Measurements from ENCODE around the gene BOLL.
A peak's percentile ranks its signal among the peaks of the same experiment; 100 is the strongest.
"Not testable (repeated sequence)": the region's sequence is repeated elsewhere in the genome, so short reads cannot be mapped to it uniquely, and the experiment has no call there.

The BOLL gene, protein sequence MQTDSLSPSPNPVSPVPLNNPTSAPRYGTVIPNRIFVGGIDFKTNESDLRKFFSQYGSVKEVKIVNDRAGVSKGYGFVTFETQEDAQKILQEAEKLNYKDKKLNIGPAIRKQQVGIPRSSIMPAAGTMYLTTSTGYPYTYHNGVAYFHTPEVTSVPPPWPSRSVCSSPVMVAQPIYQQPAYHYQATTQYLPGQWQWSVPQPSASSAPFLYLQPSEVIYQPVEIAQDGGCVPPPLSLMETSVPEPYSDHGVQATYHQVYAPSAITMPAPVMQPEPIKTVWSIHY

DNA sequence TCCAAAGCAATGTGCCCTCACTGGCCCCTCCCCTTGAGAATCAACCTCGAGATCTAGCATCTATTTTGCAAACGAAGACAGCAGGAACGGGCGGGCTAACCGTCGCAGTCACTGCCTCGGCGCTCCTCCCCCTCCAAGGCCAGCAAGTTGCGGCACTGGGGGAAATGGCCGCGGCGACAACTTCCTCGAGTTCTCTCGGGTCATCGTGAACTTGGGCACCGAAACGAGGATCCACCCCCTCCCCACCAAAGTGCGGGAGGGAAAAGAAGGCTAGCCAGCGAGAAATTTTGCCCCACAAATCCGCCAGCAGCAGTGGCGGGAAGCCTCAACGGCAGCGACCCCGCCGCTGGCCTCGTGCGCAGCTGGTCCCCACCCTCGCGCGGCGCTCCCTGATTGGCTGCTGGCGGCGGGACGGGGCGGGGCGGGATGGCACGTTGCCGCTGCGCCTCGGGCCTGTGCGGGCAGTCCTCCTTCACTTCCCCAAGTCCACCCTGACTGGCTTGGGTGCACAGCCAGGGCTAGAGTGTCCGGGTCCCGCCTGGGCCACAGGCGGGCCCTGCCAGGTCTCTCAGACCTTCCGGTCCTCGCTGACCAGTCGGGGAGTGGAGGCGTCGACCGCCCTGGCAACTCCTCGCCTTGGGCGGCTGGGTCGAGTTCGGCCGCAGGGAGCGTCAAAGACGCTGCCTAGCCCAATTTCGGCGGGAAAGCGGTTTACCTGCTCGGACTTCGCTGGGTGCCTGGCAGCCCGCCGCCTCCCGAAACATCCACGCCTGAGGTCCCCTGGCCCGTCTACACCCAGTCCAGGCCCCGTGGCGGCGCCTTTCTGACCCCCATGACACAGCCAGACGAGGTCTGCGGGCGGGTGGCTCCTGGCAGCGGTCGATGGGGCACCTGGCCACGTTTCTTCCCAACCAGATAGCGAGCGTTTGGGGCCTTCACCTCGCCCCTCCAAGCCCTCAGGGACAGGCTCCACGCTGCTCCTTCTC lies at the start of gene BOLL:
BOLL (minus strand) TSS at position 364 of the 986 bp plus-strand sequence. CDS start 3,469 bp downstream, outside the sequence.
- no peak for DNase-seq

DNA sequence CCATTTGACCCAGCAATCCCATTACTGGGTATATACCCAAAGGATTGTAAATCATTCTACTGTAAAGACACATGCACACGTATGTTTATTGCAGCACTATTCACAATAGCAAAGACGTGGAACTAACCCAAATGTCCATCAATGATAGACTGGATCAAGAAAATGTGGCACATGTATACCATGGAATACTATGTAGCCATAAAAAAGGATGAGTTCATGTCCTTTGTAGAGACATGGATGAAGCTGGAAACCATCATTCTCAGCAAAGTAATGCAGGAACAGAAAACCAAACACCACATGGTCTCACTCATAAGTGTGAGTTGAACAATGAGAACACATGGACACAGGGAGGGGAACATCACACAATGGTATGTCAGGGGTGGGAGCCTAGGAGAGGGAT lies 49.7 kb upstream of the BOLL start:
- not testable (repeated sequence) for DNase-seq

DNA sequence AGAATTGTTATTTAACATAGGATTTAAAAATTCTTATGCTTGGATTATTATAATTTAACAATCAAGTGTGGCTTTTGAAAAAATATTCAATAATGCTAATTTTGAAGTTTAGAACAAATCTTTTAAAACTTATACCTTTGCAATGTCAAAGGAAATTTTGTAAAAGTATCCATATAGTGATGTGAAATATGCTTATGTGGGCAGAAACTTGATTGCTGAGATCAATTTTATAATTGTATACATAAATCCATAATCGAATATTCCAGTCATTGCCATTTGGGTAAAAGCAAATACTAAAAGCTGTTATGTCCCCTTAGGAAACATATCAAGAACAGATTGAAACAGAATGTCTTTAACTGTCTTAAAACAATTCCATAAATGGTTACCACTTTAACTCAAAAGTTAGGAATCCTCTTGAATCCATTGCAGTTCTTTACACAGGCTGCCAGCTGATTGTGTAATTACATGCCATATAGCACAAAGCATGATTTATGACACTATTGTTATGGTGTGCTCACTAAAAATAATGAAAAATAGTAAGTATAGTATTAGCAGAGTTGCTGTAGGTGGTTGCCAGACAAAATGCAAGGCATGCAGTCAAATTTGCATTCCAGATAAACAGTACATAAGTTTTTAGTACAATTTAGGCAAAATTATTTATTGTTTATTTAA lies 43.5 kb upstream of the BOLL start:
- DNase-seq = no peak

DNA sequence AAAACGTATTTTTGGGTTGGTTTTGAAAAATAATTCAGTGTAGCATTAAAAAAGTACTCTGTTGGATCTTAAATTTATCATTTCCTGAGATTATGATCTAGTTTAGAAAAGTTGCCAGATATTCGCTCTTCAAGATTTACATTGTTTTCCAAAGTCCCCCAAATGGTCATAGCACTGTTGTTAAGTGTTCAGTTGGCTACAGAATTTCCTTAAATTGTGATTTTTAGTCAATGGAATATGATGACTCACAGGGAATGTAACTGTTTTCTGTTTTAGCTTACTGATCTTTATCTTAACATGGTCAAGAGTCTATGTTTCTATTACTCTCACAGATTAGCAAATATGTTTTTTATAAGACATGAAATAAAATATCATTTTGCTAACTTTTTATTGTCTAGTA lies 42.5 kb upstream of the BOLL start:
- no peak for DNase-seq

DNA sequence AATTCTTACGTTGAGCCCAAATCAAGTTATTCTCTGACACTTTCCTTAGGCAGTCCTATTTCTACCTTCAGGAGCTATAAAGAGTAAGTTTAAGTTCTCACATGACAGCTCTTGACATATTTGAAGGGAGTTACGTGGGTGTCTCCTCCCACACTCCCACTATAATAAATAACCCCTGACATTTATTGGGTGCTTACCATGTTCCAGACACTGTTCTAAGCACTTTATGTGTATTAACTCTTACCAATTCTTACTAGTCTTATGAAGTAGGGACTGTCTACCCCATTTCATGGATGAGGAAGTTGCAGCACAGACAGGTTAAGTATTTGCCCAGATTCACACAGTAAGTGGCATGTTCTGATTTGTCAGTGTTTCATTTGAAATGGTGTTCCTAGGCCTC lies 37.2 kb upstream of the BOLL start:
- DNase-seq = no peak

DNA sequence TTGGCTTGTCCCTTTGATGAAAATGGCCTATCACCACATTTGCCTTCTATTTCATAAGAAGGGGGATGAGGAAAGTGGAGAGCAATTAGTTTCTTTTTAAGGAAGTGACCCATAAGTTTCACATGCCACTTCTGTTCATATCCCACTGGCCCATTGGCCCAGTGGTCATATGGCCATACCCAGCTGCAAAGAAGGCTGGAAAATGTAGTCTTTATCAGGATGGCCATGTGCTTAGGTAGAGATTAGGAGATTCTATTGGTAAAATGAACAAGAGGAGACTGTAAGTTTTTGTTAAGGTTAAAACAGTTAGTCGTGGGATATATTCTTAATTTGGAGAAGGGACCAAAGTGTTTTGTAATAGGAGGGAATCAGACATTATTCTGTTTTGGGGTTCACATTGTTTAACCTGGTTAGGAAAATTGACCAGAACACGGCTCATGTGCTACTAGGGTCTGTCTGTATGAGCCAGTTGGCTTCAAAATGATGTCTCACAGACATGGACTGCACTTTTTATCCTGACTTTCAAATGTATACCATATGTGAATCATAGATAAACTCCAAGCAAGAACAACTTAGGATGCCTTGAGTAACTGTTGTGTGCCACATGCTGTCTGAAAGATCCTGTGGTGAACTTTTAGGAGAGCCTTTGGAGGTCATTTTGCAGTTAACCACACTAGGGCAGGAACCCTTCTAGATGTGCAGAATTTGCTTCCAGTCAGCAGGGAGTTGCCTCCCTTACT lies 36.6 kb upstream of the BOLL start:
- DNase-seq = no peak

DNA sequence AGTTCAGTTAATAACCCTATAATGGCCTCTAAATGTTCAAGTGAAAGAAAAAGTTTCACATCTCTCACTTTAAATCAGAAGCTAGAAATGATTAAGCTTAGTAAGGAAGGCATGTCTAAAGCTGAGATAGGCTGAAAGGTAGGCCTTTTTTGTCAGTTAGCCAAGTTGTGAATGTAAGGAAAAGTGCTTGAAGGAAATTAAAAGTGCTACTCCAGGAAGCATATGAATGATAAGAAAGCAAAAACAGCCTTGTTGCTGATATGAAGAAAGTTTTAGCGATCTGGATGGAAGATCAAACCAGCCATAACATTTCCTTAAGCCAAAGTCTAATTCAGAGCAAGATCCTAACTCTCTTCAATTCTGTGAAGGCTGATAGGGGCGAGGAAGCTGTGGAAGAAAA lies 29.4 kb upstream of the BOLL start:
- DNase-seq = no peak

DNA sequence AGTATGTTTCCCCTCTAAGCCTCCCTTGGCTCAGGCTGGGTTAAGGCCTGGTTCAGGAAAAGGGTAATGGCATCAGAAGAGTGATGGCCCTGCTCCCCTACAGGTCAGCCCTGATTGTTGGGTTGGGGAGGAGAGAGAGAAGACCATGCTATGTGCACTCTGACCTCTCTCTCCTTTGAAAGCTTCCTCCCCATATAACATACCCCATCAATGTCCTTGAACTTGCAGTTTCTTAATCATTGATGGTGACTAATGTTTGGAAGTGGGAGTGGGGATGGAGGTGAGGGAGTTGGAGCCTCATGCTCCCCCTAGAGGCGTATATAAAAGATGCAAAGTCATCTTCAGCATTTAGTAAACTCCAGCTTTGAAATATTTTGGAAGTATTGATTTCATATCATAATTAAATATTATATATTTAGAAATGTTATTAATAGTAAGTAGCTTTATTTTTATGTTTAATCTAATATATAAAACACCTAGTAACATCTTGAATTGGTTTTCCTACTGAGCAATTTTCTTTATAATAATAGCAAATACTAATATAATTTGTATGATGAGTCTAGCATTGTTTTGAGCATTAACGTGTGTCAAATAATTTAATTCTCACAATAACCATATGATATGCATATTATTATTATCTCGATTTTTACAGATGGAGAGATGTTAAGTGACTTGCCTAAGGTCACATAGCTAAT lies 28.1 kb upstream of the BOLL start:
- DNase-seq = no peak

DNA sequence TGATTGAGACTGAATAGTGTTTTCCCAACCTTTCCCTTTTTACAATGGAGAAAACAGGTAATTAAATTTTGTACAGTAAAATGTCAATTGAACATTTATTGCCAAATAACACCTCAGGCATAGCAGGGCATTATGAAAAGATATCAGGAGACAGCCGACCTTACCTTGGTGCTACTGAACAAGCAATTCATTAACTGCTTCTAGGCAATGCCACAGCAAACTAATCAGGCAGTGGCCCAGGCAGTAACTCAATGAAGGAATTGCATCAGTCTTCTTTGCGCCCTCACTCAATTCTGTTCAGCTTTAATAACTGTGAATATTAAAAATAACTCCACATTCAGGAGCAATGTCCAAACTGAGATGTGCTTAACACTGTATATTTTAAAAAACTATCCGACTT lies 25.4 kb upstream of the BOLL start:
- DNase-seq = no peak

DNA sequence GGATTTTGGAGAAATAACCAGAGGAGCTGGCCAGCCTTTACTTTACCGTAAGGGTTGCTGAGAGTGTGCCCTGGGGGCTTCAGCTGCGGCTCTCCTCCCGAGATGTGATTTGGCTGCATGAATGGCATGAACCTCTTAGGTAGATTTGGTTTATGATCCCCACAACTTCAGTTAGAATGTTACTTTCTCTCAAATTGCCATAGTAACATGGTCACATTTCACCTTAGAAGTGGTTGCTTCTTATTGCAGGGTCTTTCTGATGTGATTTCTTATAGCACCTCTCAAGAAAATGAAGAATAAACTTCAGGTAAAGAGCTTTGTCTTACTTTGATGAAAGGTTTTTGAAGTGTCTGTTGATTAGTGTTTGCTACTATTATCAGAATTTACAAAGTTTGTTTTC lies 24.9 kb upstream of the BOLL start:
- no peak for DNase-seq

DNA sequence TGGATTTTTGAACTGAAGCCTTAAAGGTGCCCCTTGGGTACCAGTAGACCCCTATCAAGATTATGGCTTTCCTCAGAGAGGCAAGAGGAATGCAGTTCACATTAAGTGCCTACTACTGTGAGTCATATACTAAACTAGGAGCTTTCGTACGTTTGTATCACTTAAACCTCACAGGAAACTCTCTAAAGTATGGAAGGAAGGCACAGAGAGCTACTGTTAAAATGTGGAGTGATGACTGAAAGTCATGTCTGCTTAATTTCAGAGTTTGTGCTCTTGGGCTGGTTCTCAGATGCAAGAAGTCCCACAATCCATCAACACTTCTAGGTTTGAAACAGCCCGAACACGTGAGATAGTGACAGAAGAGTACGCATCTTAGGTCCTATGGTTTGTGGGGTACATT lies 23.9 kb upstream of the BOLL start:
- no peak for DNase-seq

DNA sequence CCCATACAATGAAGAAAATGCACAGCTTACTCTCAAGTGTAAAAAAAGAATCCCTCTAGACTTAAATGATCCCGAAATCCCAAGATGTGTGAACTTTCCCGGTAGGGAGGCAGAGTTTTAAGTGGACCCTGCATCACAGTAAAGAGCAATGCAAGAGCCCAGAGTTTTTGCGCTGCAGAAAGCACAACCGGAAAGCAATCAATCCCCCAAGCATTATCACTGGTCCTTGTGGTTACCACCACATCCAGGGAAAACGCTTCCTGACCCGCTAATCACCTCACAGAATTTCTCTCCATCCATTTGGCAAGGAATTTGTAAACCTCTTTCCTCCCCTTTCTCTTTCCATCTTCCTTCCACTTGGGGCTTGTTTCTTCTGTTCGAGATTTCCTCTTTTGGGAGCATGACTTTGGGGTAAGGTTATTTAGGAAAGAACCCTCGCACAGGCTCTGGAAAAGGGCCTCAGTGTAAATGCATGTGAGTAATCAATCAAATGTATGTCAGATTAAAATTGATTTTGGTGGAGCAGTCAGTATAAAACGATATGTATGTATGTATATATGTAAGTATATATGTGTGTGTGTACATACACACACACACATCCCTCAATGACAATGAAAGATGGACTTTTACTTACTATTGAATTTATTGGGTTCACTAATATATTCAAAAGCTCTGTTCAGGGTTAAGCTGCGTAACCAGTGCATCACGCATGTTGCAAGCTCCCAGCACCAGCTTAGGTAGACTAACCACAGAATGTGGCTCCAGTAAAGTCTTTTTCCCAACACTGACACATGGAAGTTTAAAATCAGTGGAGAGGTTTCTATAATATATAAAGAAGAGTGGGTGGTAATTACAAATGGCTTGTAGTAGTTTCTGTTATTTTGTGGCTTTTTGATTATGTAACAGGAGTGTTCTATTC lies 20.9 kb upstream of the BOLL start:
- no peak for DNase-seq

DNA sequence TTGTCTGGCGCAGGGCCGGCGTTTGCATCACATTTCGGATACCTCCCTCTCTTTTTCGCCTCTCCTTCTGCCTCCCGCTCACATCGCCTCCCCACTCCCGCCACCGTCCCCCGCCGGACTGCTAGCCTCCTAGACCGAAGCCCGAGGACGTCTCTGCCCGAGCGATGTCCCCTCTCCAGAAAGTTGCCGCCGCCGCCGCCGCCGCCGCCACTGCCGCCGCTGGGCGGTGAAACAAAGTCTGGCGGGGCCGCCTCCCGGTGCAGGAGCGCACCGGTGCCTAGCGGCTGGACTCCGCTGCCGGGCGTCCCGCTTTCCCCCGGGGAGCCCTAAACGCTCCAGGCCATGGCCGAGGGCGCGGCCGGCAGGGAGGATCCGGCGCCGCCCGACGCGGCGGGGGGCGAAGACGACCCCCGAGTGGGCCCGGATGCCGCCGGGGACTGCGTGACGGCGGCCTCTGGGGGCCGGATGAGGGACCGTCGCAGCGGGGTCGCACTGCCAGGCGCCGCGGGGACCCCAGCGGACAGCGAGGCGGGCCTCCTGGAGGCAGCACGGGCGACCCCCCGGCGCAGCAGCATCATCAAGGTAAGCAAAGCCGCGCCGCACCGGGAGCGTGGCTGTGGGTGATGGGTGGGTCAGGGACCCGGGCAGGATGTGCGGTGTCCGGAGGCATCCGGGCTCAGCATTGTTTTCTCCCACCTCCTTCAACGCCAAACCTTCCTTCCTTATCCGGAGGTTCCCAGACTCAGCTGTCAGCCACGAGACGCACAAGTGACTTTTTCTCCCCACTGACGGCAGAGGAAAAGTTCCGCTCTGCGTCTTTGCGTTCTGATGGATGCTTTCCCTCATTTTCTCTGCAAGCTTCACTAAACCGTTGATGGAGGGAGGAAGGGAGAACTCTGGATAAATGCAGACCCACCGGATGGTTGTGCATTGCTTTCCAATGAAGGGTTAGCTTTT lies 19.9 kb upstream of the BOLL start:
- DNase-seq = no peak

DNA sequence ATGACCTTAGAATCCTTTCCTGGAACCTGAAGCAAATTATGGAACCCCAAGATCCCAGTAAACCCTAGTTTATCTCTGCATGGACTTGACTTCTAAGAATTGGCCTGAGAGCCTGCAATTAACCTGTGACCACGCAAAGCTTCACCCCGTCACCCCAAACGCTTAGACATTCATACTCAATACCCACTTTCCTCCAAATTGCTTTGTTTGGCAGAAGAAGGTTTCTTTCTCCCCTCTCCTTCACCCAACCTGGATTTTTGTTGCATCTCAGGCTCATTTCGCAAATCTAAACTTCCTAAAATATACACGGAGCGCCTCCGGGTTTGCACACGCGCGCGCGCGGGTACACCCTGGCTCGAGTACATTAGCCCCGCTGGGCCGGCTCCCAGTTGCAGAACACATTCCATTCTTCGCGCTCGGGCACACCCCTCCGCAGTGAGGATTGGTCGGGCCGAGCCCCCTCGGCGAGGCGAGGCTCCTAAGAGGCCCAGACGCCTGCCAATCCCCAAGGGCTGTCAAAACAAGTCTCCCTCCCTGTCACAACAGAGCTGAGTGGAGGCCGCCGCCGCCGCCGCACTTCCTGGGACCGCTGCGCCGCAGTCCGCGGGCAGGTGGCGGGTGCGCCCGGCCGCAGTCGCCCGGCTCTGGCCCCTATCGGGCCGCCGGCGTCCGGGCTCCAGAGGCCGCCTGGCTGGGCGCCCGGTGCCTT lies 19.1 kb upstream of the BOLL start, which contains the start of gene PLCL1:
PLCL1 (plus strand) TSS at position 545 of the 709 bp plus-strand sequence.
- DNase-seq = peak; percentile 76

DNA sequence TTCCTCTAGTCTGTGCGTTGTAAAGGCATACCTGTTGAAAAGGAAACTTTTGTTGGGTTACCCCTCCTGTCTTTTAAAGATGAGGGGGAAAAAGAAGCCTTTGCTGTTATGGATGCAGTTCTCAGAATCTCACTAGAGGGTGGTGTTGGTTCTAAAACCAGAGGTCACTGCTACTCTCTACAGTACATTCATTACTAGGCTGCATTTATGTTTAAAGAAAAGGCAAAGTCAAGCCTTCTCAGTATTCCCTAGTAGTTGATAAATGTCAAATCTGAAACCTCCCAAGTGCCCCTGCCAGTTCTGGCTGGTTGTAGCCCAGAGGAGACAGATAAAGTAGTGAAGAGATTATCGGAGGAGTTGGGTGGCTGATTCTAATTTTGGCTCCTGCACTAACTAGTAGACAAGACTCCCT lies 17.9 kb upstream of the BOLL start:
- DNase-seq = no peak

DNA sequence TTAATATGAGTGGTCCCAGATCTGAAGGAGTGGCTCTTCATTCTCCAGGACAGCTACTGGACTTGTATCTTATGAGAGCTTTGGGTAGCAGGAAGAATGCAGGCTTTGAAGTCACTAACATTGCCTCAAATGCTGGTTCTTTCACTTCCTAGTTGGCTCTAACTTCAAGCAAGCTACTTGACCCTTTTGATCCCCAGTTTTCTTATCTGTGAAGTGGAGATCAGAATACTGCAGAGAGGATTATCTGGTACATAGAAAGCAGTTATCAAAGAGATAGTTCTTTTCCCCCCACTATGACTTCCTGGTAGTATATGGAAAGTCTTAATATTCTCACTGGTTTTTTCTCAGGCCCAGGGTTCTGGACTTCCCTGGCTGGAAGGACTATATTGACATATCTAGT lies 15.9 kb upstream of the BOLL start:
- DNase-seq = no peak

DNA sequence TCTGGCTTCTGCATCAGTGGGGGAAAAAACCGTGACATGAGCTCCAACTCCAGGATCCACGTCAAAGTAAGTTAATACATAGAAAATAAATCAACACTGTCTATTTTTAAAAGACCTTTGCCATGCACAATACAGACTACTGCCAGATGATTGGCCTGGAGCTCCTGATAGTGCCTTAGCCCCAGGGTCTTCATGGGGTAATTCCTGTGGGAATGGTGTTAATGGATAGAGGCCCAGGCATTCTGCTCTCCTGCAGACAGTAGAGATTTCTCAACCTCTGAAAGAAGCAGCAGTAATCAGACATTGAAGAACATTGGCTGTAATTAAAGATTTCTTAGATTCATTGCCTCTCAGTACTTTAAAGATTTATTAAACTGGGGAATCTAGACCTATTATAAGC lies 15.0 kb upstream of the BOLL start:
- DNase-seq = no peak

DNA sequence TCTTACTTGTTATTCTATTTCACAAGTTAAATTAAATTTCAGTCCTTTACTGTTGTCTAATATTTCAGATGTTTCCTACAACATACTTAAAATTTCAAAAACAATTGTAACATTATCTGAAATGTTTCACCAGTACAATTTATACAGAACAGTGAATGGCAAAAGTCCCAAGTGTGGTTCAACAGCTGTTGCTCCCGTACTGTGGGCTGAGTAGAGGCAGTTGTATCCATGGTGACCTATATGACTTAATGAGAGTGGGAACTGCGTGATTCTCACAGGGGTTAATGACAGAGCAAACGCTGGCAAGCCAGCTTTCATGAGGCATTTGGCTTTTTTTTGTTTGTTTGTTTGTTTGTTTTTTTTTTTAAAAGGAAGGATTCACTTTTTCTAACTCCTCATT lies 13.9 kb upstream of the BOLL start:
- DNase-seq = no peak

DNA sequence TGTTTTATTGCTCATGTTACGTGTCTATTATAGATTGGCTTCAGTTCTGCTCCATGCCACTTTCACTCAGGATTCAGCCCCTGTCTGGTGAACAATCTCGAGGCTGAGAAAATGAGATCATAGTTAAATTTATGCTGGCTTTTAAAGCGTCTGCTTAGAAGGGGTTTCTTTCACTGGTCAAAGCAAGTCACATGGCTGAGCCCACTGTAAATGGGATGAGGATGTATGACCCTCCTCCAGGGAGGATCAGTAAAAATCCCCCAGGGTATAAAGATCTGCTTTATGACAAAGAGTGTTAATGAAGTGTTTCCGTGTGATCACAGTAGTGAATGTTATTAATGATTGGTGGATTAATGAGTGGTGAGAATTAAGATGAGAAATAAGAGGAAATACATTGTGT lies 13.1 kb upstream of the BOLL start:
- no peak for DNase-seq
